SK-N-SH treated with all-trans-retinoic acid at 6 μM for 48 hours (cell line): Measurements from ENCODE around the gene POLR3B.

Experiments
- ATAC-seq: fragments of 200-7000 bp; cut with Tn5 transposase; 3 replicates; pipeline ENCODE4 v1.9.1; 2020; ENCODE audit warnings: mild to moderate bottlenecking, moderate library complexity
- ARNTL ChIP-seq: fragments of 450-650 bp; formaldehyde crosslinking; IDR thresholded peaks from 2 replicates; pipeline ENCODE4 v1.5.0; 2020; ENCODE audit warnings: low read depth, mild to moderate bottlenecking, moderate library complexity, borderline replicate concordance
- BACH2 ChIP-seq: fragments of 250-450 bp; sonication (Bioruptor Pico); IDR thresholded peaks from 2 replicates; pipeline ENCODE4 v1.9.0; 2021; ENCODE audit warnings: mild to moderate bottlenecking, borderline replicate concordance
- CSDC2 ChIP-seq: fragments of 250-450 bp; sonication (Bioruptor Pico); IDR thresholded peaks from 2 replicates; pipeline ENCODE4 v1.5.0; 2020; ENCODE audit warnings: mild to moderate bottlenecking, moderate library complexity
- CSRNP3 ChIP-seq: fragments of 250-450 bp; sonication (Bioruptor Pico); IDR thresholded peaks from 2 replicates; pipeline ENCODE4 v1.5.1; 2021; ENCODE audit warnings: mild to moderate bottlenecking, moderate library complexity
- ESRRG ChIP-seq: fragments of 250-450 bp; sonication (Bioruptor Pico); IDR thresholded peaks from 2 replicates; pipeline ENCODE4 v1.6.1; 2021; ENCODE audit warnings: mild to moderate bottlenecking
- ISL1 ChIP-seq: fragments of 250-450 bp; sonication (Bioruptor Pico); IDR thresholded peaks from 2 replicates; pipeline ENCODE4 v2.1.2; 2022; ENCODE audit warnings: mild to moderate bottlenecking, moderate library complexity
- PATZ1 ChIP-seq: fragments of 250-450 bp; sonication (Bioruptor Pico); IDR thresholded peaks from 2 replicates; pipeline ENCODE4 v1.8.0; 2020; ENCODE audit warnings: mild to moderate bottlenecking, moderate library complexity, borderline replicate concordance
- POU6F1 ChIP-seq: fragments of 250-450 bp; sonication (Bioruptor Pico); IDR thresholded peaks from 2 replicates; pipeline ENCODE4 v1.8.0; 2021; ENCODE audit warnings: low read depth, mild to moderate bottlenecking, moderate library complexity, borderline replicate concordance
- PPARA ChIP-seq: fragments of 250-450 bp; sonication (Bioruptor Pico); IDR thresholded peaks from 2 replicates; pipeline ENCODE4 v1.5.0; 2020; ENCODE audit warnings: mild to moderate bottlenecking, borderline replicate concordance
- RARB ChIP-seq: fragments of 250-450 bp; sonication (Bioruptor Pico); IDR thresholded peaks from 2 replicates; pipeline ENCODE4 v1.8.0; 2021; ENCODE audit warnings: mild to moderate bottlenecking, moderate library complexity
- SNAI2 ChIP-seq: fragments of 250-450 bp; sonication (Bioruptor Pico); IDR thresholded peaks from 2 replicates; pipeline ENCODE4 v1.5.0; 2020; ENCODE audit warnings: mild to moderate bottlenecking, moderate library complexity
- TCF4 ChIP-seq: fragments of 250-450 bp; sonication (Bioruptor Pico); IDR thresholded peaks from 2 replicates; pipeline ENCODE4 v1.8.0; 2021; ENCODE audit warnings: mild to moderate bottlenecking, moderate library complexity, borderline replicate concordance
- TOX ChIP-seq: fragments of 250-450 bp; sonication (Bioruptor Pico); IDR thresholded peaks from 2 replicates; pipeline ENCODE4 v1.8.0; 2021; ENCODE audit warnings: mild to moderate bottlenecking, moderate library complexity, borderline replicate concordance
- TSHZ2 ChIP-seq: fragments of 250-450 bp; sonication (Bioruptor Pico); IDR thresholded peaks from 2 replicates; pipeline ENCODE4 v1.5.0; 2020; ENCODE audit warnings: mild to moderate bottlenecking, moderate library complexity
- ZC3H10 ChIP-seq: fragments of 250-450 bp; sonication (Bioruptor Pico); IDR thresholded peaks from 2 replicates; pipeline ENCODE4 v1.5.1; 2021; ENCODE audit warnings: mild to moderate bottlenecking, moderate library complexity
- ZFP3 ChIP-seq: fragments of 250-450 bp; sonication (Bioruptor Pico); IDR thresholded peaks from 2 replicates; pipeline ENCODE4 v1.5.0; 2020; ENCODE audit warnings: mild to moderate bottlenecking, moderate library complexity
- ZFP30 ChIP-seq: fragments of 450-650 bp; formaldehyde crosslinking; IDR thresholded peaks from 2 replicates; pipeline ENCODE4 v1.5.0; 2022; ENCODE audit warnings: mild to moderate bottlenecking, moderate library complexity
- ZNF70 ChIP-seq: fragments of 450-650 bp; formaldehyde crosslinking; IDR thresholded peaks from 2 replicates; pipeline ENCODE4 v1.5.0; 2020; ENCODE audit warnings: mild to moderate bottlenecking, moderate library complexity
- ZNF8 ChIP-seq: fragments of 450-650 bp; formaldehyde crosslinking; IDR thresholded peaks from 2 replicates; pipeline ENCODE4 v1.5.0; 2020; ENCODE audit warnings: mild to moderate bottlenecking, moderate library complexity

POLR3B gene

GRCh38 chr12:106342397-106343213 is 14.9 kb upstream of the POLR3B start:
- TF ChIP-seq POU6F1 (CRISPR knock-in tag), result no peak
- no peak for TF ChIP-seq TSHZ2 (CRISPR knock-in tag)
- no peak for TF ChIP-seq ZFP3 (CRISPR knock-in tag)
- no peak for TF ChIP-seq ZNF8
- no peak for TF ChIP-seq ISL1 (CRISPR knock-in tag)
- no peak for TF ChIP-seq CSRNP3 (CRISPR knock-in tag)
- no peak for TF ChIP-seq TCF4
- TF ChIP-seq ARNTL (CRISPR knock-in tag), result no peak
- TF ChIP-seq ESRRG (CRISPR knock-in tag), result no peak
- TF ChIP-seq, all 23 proteins: peak for 0
- peak; percentile 88 for ATAC-seq

- peak; percentile 40 for ATAC-seq
- TF ChIP-seq ZFP30 (no peak), ZNF8 (no peak), ZNF70 (CRISPR knock-in tag) (peak; percentile 90), CSDC2 (CRISPR knock-in tag) (no peak)
Observed at GRCh38 chr12:106343214-106343528, 14.4 kb upstream of the POLR3B start.

- no peak for ATAC-seq
- TF ChIP-seq ZC3H10 (CRISPR knock-in tag) (no peak), ZNF8 (no peak), TOX (CRISPR knock-in tag) (no peak), ESRRG (CRISPR knock-in tag) (no peak)
Observed at GRCh38 chr12:106344131-106344530, 13.4 kb upstream of the POLR3B start.

GRCh38 chr12:106345746-106346145 is 11.8 kb upstream of the POLR3B start:
- peak; percentile 67 for ATAC-seq
- TF ChIP-seq SNAI2 (CRISPR knock-in tag) (no peak), PPARA (CRISPR knock-in tag) (no peak), ZNF8 (no peak), BACH2 (no peak), RARB (CRISPR knock-in tag) (no peak), ISL1 (CRISPR knock-in tag) (no peak), ESRRG (CRISPR knock-in tag) (no peak), PATZ1 (CRISPR knock-in tag) (no peak), ZFP30 (no peak), ARNTL (CRISPR knock-in tag) (no peak), TSHZ2 (CRISPR knock-in tag) (no peak), POU6F1 (CRISPR knock-in tag) (no peak), CSRNP3 (CRISPR knock-in tag) (no peak)
